HepG2 (cell line): ENCODE data around the gene KLHL21. TPM values are rescaled to one million over a fixed set of nuclear protein-coding genes. Genes with fewer than 3 reads are reported as not detected.

Experiments
- AGO2 ChIP-seq: fragments of 200-400 bp; formaldehyde crosslinking; optimal IDR thresholded peaks from 2 replicates; pipeline ENCODE3; 2017; ENCODE audit warnings: mild to moderate bottlenecking, low read depth, low read length, moderate library complexity
- ARID4A ChIP-seq: sonication (generic); formaldehyde crosslinking; IDR thresholded peaks from 2 replicates; pipeline ENCODE4 v1.5.0; 2020; ENCODE audit warnings: mild to moderate bottlenecking, missing genetic modification reagents, borderline replicate concordance
- EEA1 ChIP-seq: sonication (generic); formaldehyde crosslinking; IDR thresholded peaks from 2 replicates; pipeline ENCODE4 v1.5.1; 2020; ENCODE audit warnings: mild to moderate bottlenecking, missing genetic modification reagents, borderline replicate concordance
- GABPA ChIP-seq, 2 experiments: IDR thresholded peaks; 2 replicates each; pipeline ENCODE4 v1.6.1; 2011 to 2016; ENCODE audit warnings: low read depth in 2 of 2, low read length in 1 of 2, missing biosample characterization in 1 of 2, missing genetic modification characterization in 1 of 2
- KAT2B ChIP-seq: fragments of 150-350 bp; IDR thresholded peaks from 2 replicates; pipeline ENCODE4 v1.6.1; 2014; ENCODE audit warnings: low read depth, low read length, borderline replicate concordance
- MTA1 ChIP-seq: sonication (generic); formaldehyde crosslinking; IDR thresholded peaks from 2 replicates; pipeline ENCODE4 v1.4.0; 2020; ENCODE audit warnings: missing genetic modification reagents, mild to moderate bottlenecking, borderline replicate concordance
- PHF21A ChIP-seq: sonication (generic); formaldehyde crosslinking; IDR thresholded peaks from 2 replicates; pipeline ENCODE4 v1.5.0; 2020; ENCODE audit warnings: mild to moderate bottlenecking, missing genetic modification reagents
- POLR2G ChIP-seq: fragments of 200-400 bp; formaldehyde crosslinking; IDR thresholded peaks from 2 replicates; pipeline ENCODE4 v1.6.1; 2018; ENCODE audit warnings: mild to moderate bottlenecking, low read depth, low read length, moderate library complexity
- SMC3 ChIP-seq: IDR thresholded peaks from 2 replicates; pipeline ENCODE4 v1.6.1; 2011; ENCODE audit warnings: low read length, improper control_type of control experiment
- STAG1 ChIP-seq: sonication (generic); formaldehyde crosslinking; IDR thresholded peaks from 2 replicates; pipeline ENCODE4 v1.4.0; 2020; ENCODE audit warnings: missing genetic modification reagents
- TMF1 ChIP-seq: sonication (generic); formaldehyde crosslinking; IDR thresholded peaks from 2 replicates; pipeline ENCODE4 v1.8.1; 2022; ENCODE audit warnings: low read depth, missing genetic modification reagents
- U2AF1 ChIP-seq: fragments of 200-400 bp; formaldehyde crosslinking; optimal IDR thresholded peaks from 2 replicates; pipeline ENCODE3; 2017; ENCODE audit warnings: mild to moderate bottlenecking, low read depth, low read length
- ZBTB33 ChIP-seq: sonication (generic); formaldehyde crosslinking; IDR thresholded peaks from 2 replicates; pipeline ENCODE4 v1.4.0; 2020; ENCODE audit warnings: missing genetic modification reagents
- ZBTB38 ChIP-seq: sonication (generic); formaldehyde crosslinking; IDR thresholded peaks from 2 replicates; pipeline ENCODE4 v1.5.1; 2020; ENCODE audit warnings: mild to moderate bottlenecking, missing genetic modification reagents
- ZC3H13 ChIP-seq: sonication (generic); formaldehyde crosslinking; IDR thresholded peaks from 2 replicates; pipeline ENCODE4 v1.8.1; 2023; ENCODE audit warnings: mild to moderate bottlenecking, missing genetic modification reagents, moderate library complexity
- ZFP91 ChIP-seq: sonication (generic); formaldehyde crosslinking; IDR thresholded peaks from 2 replicates; pipeline ENCODE4 v1.9.0; 2022; ENCODE audit warnings: missing genetic modification reagents, mild to moderate bottlenecking, borderline replicate concordance
- ZNF451 ChIP-seq: sonication (generic); formaldehyde crosslinking; IDR thresholded peaks from 2 replicates; pipeline ENCODE4 v1.5.0; 2020; ENCODE audit warnings: mild to moderate bottlenecking, missing genetic modification reagents
- ZNF501 ChIP-seq: sonication (generic); formaldehyde crosslinking; IDR thresholded peaks from 2 replicates; pipeline ENCODE4 v1.5.1; 2020; ENCODE audit warnings: mild to moderate bottlenecking, moderate library complexity, missing genetic modification reagents
- polyA plus RNA-seq, 8 experiments: library from polyadenylated mRNA; depleted of rRNA in 3 of 8; stranded (reverse) in 7 of 8; unstranded in 1 of 8; fragments of >200 nt; fragmentation: Illumina TruSeq in 4 of 8; extraction: Trizol in 4 of 8; gene quantifications; 2 replicates each; pipeline versions ENCODE4 v1.2.1 to v1.2.3, GENCODE V29; 2011 to 2016; ENCODE audit warnings: low read depth in 4 of 8, missing spikeins in 1 of 8, mixed read lengths in 1 of 8; ENCODE audit not compliant: insufficient read depth in 1 of 8
- total RNA-seq, 5 experiments: library from RNA; depleted of rRNA; stranded (reverse); fragments of >200 nt; fragmentation: Illumina TruSeq; extraction: Trizol; gene quantifications; 2 replicates each; pipeline ENCODE4 v1.2.3, GENCODE V29; 2016; ENCODE audit warnings: low read depth in 1 of 5
- TF ChIP-seq, protein P1 (sequence below): sonication (generic); formaldehyde crosslinking; IDR thresholded peaks from 2 replicates; pipeline ENCODE4 v1.5.0; 2020; ENCODE audit warnings: mild to moderate bottlenecking, missing genetic modification reagents, moderate library complexity

The KLHL21 gene
- total and polyA plus RNA-seq, 2 of the 13 experiments (the other 11 are each of a cell fraction or from before 2014, with no cell fraction given): 14.8 to 25.0 TPM

DNA sequence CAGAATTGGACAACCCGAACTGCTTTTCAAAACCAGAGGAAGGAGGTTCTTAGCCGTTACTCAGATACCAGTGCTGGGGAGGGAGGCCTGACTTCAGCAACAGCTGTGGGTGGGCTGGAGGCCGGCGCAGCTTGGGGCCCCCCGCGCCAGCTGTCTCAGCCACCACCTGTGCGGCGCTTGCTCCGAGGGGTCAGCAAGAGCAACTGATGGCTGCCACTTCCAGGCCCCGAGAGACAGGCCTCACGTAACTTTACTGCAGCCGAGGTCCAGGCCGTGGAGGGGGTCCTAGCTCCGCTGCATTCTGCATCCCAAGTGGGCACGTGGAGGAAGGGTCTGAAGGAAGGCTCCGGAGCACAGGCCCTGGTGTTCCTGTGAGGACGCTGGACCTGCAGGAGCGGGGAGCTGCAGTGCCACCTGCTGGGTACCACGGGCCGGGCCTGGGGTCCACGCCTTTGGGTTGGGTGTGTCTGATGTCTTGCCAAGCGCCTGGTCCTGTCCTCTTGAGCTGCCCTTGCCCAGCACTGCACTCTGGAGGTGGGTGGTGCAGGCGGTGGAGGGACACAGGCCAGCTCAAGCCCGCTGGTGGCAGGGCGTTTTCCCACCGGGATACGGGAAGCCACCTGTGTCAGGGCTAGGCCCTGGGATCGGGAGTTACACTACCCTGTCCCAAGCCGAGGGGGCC, 31.8 kb upstream of the KLHL21 start (continued):
- TF ChIP-seq, protein P1, sequence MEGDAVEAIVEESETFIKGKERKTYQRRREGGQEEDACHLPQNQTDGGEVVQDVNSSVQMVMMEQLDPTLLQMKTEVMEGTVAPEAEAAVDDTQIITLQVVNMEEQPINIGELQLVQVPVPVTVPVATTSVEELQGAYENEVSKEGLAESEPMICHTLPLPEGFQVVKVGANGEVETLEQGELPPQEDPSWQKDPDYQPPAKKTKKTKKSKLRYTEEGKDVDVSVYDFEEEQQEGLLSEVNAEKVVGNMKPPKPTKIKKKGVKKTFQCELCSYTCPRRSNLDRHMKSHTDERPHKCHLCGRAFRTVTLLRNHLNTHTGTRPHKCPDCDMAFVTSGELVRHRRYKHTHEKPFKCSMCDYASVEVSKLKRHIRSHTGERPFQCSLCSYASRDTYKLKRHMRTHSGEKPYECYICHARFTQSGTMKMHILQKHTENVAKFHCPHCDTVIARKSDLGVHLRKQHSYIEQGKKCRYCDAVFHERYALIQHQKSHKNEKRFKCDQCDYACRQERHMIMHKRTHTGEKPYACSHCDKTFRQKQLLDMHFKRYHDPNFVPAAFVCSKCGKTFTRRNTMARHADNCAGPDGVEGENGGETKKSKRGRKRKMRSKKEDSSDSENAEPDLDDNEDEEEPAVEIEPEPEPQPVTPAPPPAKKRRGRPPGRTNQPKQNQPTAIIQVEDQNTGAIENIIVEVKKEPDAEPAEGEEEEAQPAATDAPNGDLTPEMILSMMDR (CRISPR knock-in tag): peak; percentile 88
- TF ChIP-seq ZC3H13 (CRISPR knock-in tag) (peak; percentile 30; the same call in 1 of the 2 replicates), ARID4A (peak; percentile 23; the same call in 1 of the 2 replicates), GABPA (IDR thresholded peaks at IDR 0.05; ENCODE audit: low read depth, low read length) (0 out of 2 replicates have a peak, but pooled peaks have one; percentile 8), GABPA (CRISPR knock-in tag; IDR thresholded peaks at IDR 0.05; ENCODE audit: low read depth) (no peak), ZNF451 (no peak), POLR2G (peak; percentile 45), KAT2B (no peak), STAG1 (CRISPR knock-in tag) (peak; percentile 80), AGO2 (peak; percentile 98), EEA1 (no peak), PHF21A (no peak), ZFP91 (CRISPR knock-in tag) (peak; percentile 56; the same call in 1 of the 2 replicates), ZBTB38 (CRISPR knock-in tag) (peak; percentile 80; the same call in 1 of the 2 replicates), TMF1 (CRISPR knock-in tag) (0 out of 2 replicates have a peak, but pooled peaks have one; percentile 46), SMC3 (peak; percentile 26; the same call in 1 of the 2 replicates), ZNF501 (CRISPR knock-in tag) (peak; percentile 32; the same call in 1 of the 2 replicates), ZBTB33 (CRISPR knock-in tag) (peak; percentile 97), U2AF1 (peak; percentile 63), MTA1 (CRISPR knock-in tag) (no peak; the same call in 1 of the 2 replicates)
